Smooth muscle cell (in vitro differentiated cells): ENCODE results near the gene PARVA. TPM values are rescaled to one million over a fixed set of nuclear protein-coding genes. Genes with fewer than 3 reads are reported as not detected.
A peak's percentile ranks its signal among the peaks of the same experiment; 100 is the strongest.

Source experiments
- DNase-seq: peaks from one replicate; lab custom pipeline; 2025; ENCODE audit not compliant: unreplicated experiment; lab: John Stamatoyannopoulos, UW
- H2AFZ ChIP-seq: fragments of 200-600 bp; sonication (generic); 2 replicates; pipeline ENCODE4 v1.6.0; 2016; ENCODE audit warnings: antibody characterized with exemption, low read depth, mild to moderate bottlenecking
- H3F3A ChIP-seq: fragments of 200-600 bp; sonication (generic); 2 replicates; pipeline ENCODE4 v1.6.0; 2017; ENCODE audit warnings: antibody characterized with exemption, low read depth
- H3K27ac ChIP-seq: fragments of 200-600 bp; sonication (generic); 2 replicates; pipeline ENCODE4 v1.5.1; 2016; ENCODE audit warnings: low read depth, mild to moderate bottlenecking
- H3K27me3 ChIP-seq: fragments of 200-600 bp; sonication (generic); 2 replicates; pipeline ENCODE4 v1.6.1; 2016; ENCODE audit warnings: low read depth, mild to moderate bottlenecking
- H3K36me3 ChIP-seq: fragments of 200-600 bp; sonication (generic); 2 replicates; pipeline ENCODE4 v1.5.1; 2016; ENCODE audit warnings: low read depth
- H3K4me1 ChIP-seq: fragments of 200-600 bp; sonication (generic); 2 replicates; pipeline ENCODE4 v1.5.1; 2016; ENCODE audit warnings: low read depth
- H3K4me2 ChIP-seq: fragments of 200-600 bp; sonication (generic); 2 replicates; pipeline ENCODE4 v1.6.0; 2016; ENCODE audit warnings: mild to moderate bottlenecking
- H3K4me3 ChIP-seq: fragments of 200-600 bp; sonication (generic); 2 replicates; pipeline ENCODE4 v1.5.1; 2016; ENCODE audit warnings: mild to moderate bottlenecking
- H3K79me2 ChIP-seq: fragments of 200-600 bp; sonication (generic); 2 replicates; pipeline ENCODE4 v1.6.0; 2016; ENCODE audit warnings: low read depth, mild to moderate bottlenecking
- H3K9ac ChIP-seq: fragments of 200-600 bp; sonication (generic); 2 replicates; pipeline ENCODE4 v1.6.0; 2016; ENCODE audit warnings: low read depth
- H3K9me3 ChIP-seq: fragments of 200-600 bp; sonication (generic); replicated peaks from 2 replicates; pipeline ENCODE4 v1.5.1; 2016; ENCODE audit warnings: low read depth
- H4K20me1 ChIP-seq: fragments of 200-600 bp; sonication (generic); 2 replicates; pipeline ENCODE4 v1.6.0; 2016; ENCODE audit warnings: low read depth
- WGBS: methylation state at CpG from one replicate; pipeline ENCODE4 v1.1.7; 2016; ENCODE audit warnings: low lambda C conversion rate; 5-methylcytosine and 5-hydroxymethylcytosine counted together
- polyA plus RNA-seq: library from polyadenylated mRNA; unstranded; fragments of >200 nt; fragmentation: Nextera tagmentation; extraction: Ambion mirVana; gene quantifications from 2 replicates; pipeline ENCODE4 v1.2.1, GENCODE V29; 2016
- total RNA-seq: library from RNA; depleted of rRNA; stranded (reverse); fragments of >200 nt; gene quantifications from 2 replicates; pipeline ENCODE4 v1.2.3, GENCODE V29; 2014
- TF ChIP-seq, protein P1 (sequence below): fragments of 200-600 bp; sonication (generic); IDR thresholded peaks from 2 replicates; pipeline ENCODE4 v1.5.1; 2017; ENCODE audit warnings: borderline replicate concordance, mild to moderate bottlenecking, antibody characterized with exemption; ENCODE audit not compliant: insufficient read depth, poor library complexity, severe bottlenecking

The PARVA gene
- total and polyA plus RNA-seq, 2 experiments from 2014 or later, result 73.9 to 99.4 TPM

DNA sequence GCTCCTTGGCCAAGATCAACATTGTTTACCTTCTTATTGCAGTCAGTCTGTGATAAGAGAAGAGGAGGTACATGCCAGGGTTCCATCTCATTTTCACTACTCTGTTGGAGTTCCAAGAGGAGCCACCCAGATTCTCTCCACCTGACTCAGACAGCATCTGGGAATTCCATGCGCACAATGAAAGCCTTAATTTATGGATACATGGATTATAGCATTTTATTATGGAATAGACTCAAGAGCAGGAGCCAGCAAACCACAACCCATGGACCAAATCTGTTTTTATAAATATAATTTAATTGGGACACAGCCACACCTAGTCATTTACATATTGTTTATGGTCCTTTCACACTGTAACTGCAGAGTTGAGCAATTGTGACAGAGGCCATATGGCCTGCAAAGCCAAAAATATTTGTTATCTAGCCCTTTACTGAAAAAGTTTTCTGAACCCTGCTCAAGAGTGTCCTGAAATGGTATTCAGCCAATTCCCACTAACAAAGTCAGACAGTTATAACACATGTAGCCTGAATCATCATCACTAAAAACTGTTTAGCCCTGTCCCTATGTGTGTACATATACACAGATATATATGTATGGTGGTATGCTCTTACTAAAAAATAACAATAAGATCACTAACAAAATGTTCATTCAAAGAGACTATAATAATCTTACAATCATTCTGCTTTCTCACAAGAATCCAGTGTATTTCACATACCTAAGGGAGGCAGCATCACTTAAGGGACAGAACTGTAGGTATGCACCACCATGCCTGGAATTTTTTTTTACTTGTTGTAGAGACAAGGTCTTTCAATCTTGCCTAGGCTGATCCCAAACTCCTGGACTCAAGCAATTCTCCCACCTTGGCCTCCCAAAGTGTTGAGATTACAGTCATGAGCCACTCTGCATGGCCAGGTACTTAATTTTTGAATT is 192.4 kb downstream of the PARVA start:
- no peaks in the 10 kb centered on the region for H4K20me1 ChIP-seq
- TF ChIP-seq, protein P1, sequence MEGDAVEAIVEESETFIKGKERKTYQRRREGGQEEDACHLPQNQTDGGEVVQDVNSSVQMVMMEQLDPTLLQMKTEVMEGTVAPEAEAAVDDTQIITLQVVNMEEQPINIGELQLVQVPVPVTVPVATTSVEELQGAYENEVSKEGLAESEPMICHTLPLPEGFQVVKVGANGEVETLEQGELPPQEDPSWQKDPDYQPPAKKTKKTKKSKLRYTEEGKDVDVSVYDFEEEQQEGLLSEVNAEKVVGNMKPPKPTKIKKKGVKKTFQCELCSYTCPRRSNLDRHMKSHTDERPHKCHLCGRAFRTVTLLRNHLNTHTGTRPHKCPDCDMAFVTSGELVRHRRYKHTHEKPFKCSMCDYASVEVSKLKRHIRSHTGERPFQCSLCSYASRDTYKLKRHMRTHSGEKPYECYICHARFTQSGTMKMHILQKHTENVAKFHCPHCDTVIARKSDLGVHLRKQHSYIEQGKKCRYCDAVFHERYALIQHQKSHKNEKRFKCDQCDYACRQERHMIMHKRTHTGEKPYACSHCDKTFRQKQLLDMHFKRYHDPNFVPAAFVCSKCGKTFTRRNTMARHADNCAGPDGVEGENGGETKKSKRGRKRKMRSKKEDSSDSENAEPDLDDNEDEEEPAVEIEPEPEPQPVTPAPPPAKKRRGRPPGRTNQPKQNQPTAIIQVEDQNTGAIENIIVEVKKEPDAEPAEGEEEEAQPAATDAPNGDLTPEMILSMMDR, result no peak
- H3K9me3 ChIP-seq, result peaks cover 6% of the 10 kb centered on the region
- no peaks in the 10 kb centered on the region for H3K36me3 ChIP-seq
- WGBS, result 50% methylated on average over 1 of the region's 1 CpG
- H3K4me1 ChIP-seq, result no peaks in the 10 kb centered on the region
- no peak overlapping the region for H3K9ac ChIP-seq
- no peak for DNase-seq
- peaks cover 16% of the 10 kb centered on the region for H3F3A ChIP-seq
- H3K79me2 ChIP-seq, result no peaks in the 10 kb centered on the region
- H2AFZ ChIP-seq, result no peak overlapping the region
- peak overlapping the region; percentile 66 for H3K27ac ChIP-seq
- no peaks in the 10 kb centered on the region for H3K27me3 ChIP-seq
- peak overlapping the region; percentile 28 for H3K4me2 ChIP-seq
- H3K4me3 ChIP-seq, result no peak overlapping the region

DNA sequence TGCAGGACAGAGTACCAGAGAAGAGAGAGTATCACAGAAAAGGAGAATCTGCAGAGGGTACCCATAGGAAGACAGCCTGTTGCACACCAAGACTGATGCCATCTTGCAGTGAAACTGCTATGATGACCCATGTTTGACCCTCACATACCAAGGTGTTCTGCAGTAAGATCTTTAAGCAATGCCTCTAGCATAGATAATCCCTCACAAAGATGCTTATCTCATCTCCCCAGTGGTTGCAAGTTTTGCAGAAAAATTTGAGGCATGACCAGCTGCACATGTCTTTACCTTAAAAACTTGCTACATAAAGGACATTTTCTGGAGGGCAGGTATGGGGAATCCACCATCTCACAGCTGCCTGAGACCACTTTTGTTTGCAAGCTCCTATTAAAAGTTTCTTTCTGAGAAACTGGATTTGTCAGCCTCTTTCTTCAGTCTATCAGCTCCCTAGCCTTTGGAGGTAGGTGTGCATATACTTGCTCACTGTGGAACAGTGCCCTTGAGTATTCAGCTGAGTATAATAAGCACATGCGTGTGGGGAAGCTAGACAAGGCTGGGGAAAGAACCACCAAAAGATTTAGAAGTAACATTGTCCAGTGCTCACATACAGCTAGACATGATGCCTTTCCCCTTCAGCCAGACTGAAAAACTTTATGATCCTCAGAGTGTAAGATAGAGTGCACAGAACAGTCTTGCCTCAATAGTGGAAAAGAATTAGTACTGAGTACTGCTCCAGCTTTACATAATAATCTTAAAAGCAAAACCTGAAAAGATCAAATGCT is 196.5 kb downstream of the PARVA start:
- no peak overlapping the region for H3K4me2 ChIP-seq
- TF ChIP-seq, protein P1, result no peak
- H3K36me3 ChIP-seq, result no peaks in the 10 kb centered on the region
- H3F3A ChIP-seq, result peaks cover 16% of the 10 kb centered on the region
- H3K4me3 ChIP-seq, result no peak overlapping the region
- H4K20me1 ChIP-seq, result no peaks in the 10 kb centered on the region
- DNase-seq, result no peak
- no peak overlapping the region for H2AFZ ChIP-seq
- no peaks in the 10 kb centered on the region for H3K79me2 ChIP-seq
- H3K4me1 ChIP-seq, result no peaks in the 10 kb centered on the region
- H3K9me3 ChIP-seq, result no peaks in the 10 kb centered on the region
- H3K27ac ChIP-seq, result peak overlapping the region; percentile 9
- H3K27me3 ChIP-seq, result no peaks in the 10 kb centered on the region
- WGBS, result 23% methylated on average over 1 of the region's 1 CpG
- no peak overlapping the region for H3K9ac ChIP-seq

DNA sequence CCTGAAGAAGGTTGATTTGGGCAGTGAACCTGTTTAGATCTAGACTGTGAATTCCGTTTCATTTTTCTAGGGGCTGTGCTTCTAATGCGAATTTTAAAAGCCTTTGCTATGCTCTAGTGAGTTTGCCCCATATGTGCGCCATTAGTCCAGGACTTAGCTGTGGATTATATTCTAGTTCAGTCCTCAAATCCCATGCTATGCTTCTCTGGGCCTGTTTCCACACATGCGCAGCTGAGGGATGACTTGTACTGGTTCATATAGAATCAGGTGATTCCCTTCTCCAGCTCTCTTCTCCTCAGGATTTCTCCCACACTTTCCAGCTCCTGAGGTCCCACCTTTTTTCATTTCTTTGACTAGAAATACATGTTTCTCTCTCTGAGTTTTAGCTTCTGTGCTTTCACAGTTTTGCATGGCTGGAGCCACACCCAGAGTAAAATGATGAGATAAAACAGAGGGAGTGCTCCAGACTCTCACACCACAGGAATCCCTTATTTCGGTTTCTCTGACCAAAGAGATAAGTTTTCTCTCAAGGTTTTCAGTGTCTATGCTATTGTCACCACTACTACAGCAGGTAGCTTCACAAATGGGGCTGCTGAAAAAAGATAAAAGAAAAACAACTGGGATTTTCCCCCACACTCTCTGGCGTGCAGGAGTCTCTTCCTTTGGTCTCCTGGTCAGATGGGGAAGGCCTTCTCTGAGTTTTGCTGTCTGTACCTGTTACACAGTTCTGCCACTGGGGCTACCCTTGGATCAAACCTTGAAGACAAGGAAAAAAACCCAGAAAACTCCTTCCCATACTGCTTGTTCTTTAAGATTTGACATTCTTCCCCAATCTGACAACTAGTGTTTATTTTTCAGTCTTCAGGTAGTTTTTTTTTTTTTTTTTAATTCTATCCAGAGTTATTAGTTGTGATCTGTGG is 200.6 kb downstream of the PARVA start:
- DNase-seq, result no peak
- no peaks in the 10 kb centered on the region for H3K79me2 ChIP-seq
- 79% methylated on average over 6 of the region's 6 CpGs for WGBS
- TF ChIP-seq, protein P1, result no peak
- H3K27ac ChIP-seq, result peak overlapping the region; percentile 3
- H4K20me1 ChIP-seq, result no peaks in the 10 kb centered on the region
- peaks cover 15% of the 10 kb centered on the region for H3F3A ChIP-seq
- H3K9ac ChIP-seq, result no peak overlapping the region
- H3K9me3 ChIP-seq, result no peaks in the 10 kb centered on the region
- H3K4me3 ChIP-seq, result no peak overlapping the region
- no peak overlapping the region for H3K4me2 ChIP-seq
- H3K36me3 ChIP-seq, result no peaks in the 10 kb centered on the region
- no peaks in the 10 kb centered on the region for H3K27me3 ChIP-seq
- no peaks in the 10 kb centered on the region for H3K4me1 ChIP-seq
- H2AFZ ChIP-seq, result peak overlapping the region; percentile 0
